AG04449 (cell line): ENCODE data around the gene ATP10B.

Experiments used
- CTCF ChIA-PET: fragments of 350-600 bp; formaldehyde crosslinking; extraction: SDS; loops from one replicate; lab custom pipeline; 2021; ENCODE audit warnings: antibody characterized with exemption; lab: Yijun Ruan, JAX
- POLR2A ChIA-PET: fragments of 400-600, 350-600 bp; formaldehyde crosslinking; extraction: SDS; loops from one replicate; lab custom pipeline; 2020; ENCODE audit warnings: antibody characterized with exemption, inconsistent platforms; lab: Yijun Ruan, JAX
- DNase-seq: peaks from one replicate; pipeline ENCODE4 v3.0.0-alpha.2; 2010; ENCODE audit warnings: low read depth, low spot score
- H3K4me3 ChIP-seq: 2 replicates; pipeline ENCODE4 v1.5.1; 2011; ENCODE audit warnings: low read depth, mild to moderate bottlenecking, control low read depth, low read length
- CTCF ChIP-seq: IDR thresholded peaks from one replicate; pipeline ENCODE4 v1.5.1; 2011; ENCODE audit warnings: mild to moderate bottlenecking, moderate library complexity, low read length, control low read depth, inconsistent platforms; ENCODE audit not compliant: insufficient read depth; ENCODE audit errors: missing control alignments

ATP10B gene

GRCh38 chr5:160629003-160629402 is 223.0 kb downstream of the ATP10B start:
- ChIA-PET POLR2A (no interaction called here), CTCF (no interaction called here)
- no peak for TF ChIP-seq CTCF
- DNase-seq: no peak
- no peak overlapping the region for H3K4me3 ChIP-seq

GRCh38 chr5:160628619-160628968 is 223.4 kb downstream of the ATP10B start:
- POLR2A ChIA-PET: no interaction called here

GRCh38 chr5:160627921-160628618 is 223.9 kb downstream of the ATP10B start:
- ChIA-PET POLR2A (no interaction called here), CTCF (no interaction called here)
- H3K4me3 ChIP-seq: no peak overlapping the region
- no peak for TF ChIP-seq CTCF
- DNase-seq: no peak

More at GRCh38 chr5:160628619-160628968, 223.4 kb downstream of the ATP10B start:
- CTCF ChIA-PET: no interaction called here
- no peak overlapping the region for H3K4me3 ChIP-seq
- no peak for DNase-seq
- TF ChIP-seq CTCF: no peak

GRCh38 chr5:160626322-160626721 is 225.7 kb downstream of the ATP10B start:
- DNase-seq: no peak
- H3K4me3 ChIP-seq: no peak overlapping the region
- no peak for TF ChIP-seq CTCF
- POLR2A ChIA-PET: no interaction called here
- CTCF ChIA-PET: no interaction called here

GRCh38 chr5:160621526-160621925 is 230.5 kb downstream of the ATP10B start:
- CTCF ChIA-PET: interaction anchor here (1.1 kb wide), 1 partner anchor 182 kb away, joined by 3 read pairs; no protein-coding TSS in a partner anchor
- POLR2A ChIA-PET: no interaction called here
- no peak overlapping the region for H3K4me3 ChIP-seq
- DNase-seq: no peak
- no peak for TF ChIP-seq CTCF

- CTCF ChIA-PET: no interaction called here
- TF ChIP-seq CTCF: no peak
Observed at GRCh38 chr5:160620401-160620800, 231.6 kb downstream of the ATP10B start.

More at GRCh38 chr5:160620401-160620800, 231.6 kb downstream of the ATP10B start:
- DNase-seq: no peak
- POLR2A ChIA-PET: no interaction called here
- no peak overlapping the region for H3K4me3 ChIP-seq
